GM23248 (cell line): Measurements from ENCODE around the gene SLC25A1.

Source experiments
- EZH2 ChIP-seq: fragments of 200-600 bp; sonication (generic); IDR thresholded peaks from 2 replicates; pipeline ENCODE4 v1.6.1; 2018; ENCODE audit warnings: antibody characterized with exemption, mild to moderate bottlenecking; ENCODE audit not compliant: insufficient read depth, poor library complexity, severe bottlenecking
- EZH2phosphoT487 ChIP-seq: fragments of 200-600 bp; sonication (generic); IDR thresholded peaks from 2 replicates; pipeline ENCODE4 v1.6.1; 2018; ENCODE audit warnings: antibody characterized with exemption, moderate library complexity, mild to moderate bottlenecking, low read depth; ENCODE audit not compliant: insufficient read depth

- TF ChIP-seq EZH2 (no peak), EZH2phosphoT487 (no peak)
These were observed 4.2 kb downstream of the SLC25A1 start for GRCh38 chr22:19174106-19175025.
